K562 (cell line): ENCODE data around the gene MARCKSL1. TPM values are rescaled to one million over a fixed set of nuclear protein-coding genes. Genes with fewer than 3 reads are reported as not detected.
A peak's percentile ranks its signal among the peaks of the same experiment; 100 is the strongest.

Experiments used
- BRD4 ChIP-seq: fragments of 200-600 bp; sonication (generic); IDR thresholded peaks from 2 replicates; pipeline ENCODE4 v1.6.1; 2017; ENCODE audit warnings: inconsistent platforms
- DPF2 ChIP-seq: fragments of 450-650 bp; IDR thresholded peaks from 2 replicates; pipeline ENCODE4 v1.6.1; 2016
- FOXP1 ChIP-seq: sonication (generic); formaldehyde crosslinking; IDR thresholded peaks from 2 replicates; pipeline ENCODE4 v1.8.0; 2022; ENCODE audit warnings: mild to moderate bottlenecking, missing genetic modification reagents
- HMG20A ChIP-seq: fragments of 450-650 bp; formaldehyde crosslinking; conservative IDR thresholded peaks from 2 replicates; pipeline ENCODE4 v1.4.0; 2020; ENCODE audit warnings: mild to moderate bottlenecking, mixed read lengths
- JUND ChIP-seq, 2 experiments: IDR thresholded peaks; 2 replicates in 1 of 2; 3 replicates in 1 of 2; pipeline ENCODE4 v1.6.1; 2011; ENCODE audit warnings: borderline replicate concordance in 2 of 2, low read depth in 2 of 2, low read length in 2 of 2, improper control_type of control experiment in 1 of 2, missing biosample characterization in 1 of 2, missing genetic modification characterization in 1 of 2, missing genetic modification reagents in 1 of 2
- KAT8 ChIP-seq: fragments of 450-650 bp; IDR thresholded peaks from 2 replicates; pipeline ENCODE4 v1.6.1; 2016; ENCODE audit warnings: low read depth, mild to moderate bottlenecking
- KLF1 ChIP-seq: fragments of 450-650 bp; IDR thresholded peaks from 2 replicates; pipeline ENCODE4 v1.6.1; 2016; ENCODE audit warnings: missing genetic modification characterization, missing compliant biosample characterization
- LCOR ChIP-seq: sonication (generic); formaldehyde crosslinking; IDR thresholded peaks from 2 replicates; pipeline ENCODE4 v1.8.0; 2022; ENCODE audit warnings: mild to moderate bottlenecking, missing genetic modification reagents
- MAZ ChIP-seq, 2 experiments: fragments of 450-650 bp in 1 of 2; sonication (generic) in 1 of 2; formaldehyde crosslinking; IDR thresholded peaks in 1 of 2; conservative IDR thresholded peaks in 1 of 2; 2 replicates each; pipeline versions ENCODE4 v1.4.0 to v1.5.0; 2020; ENCODE audit warnings: mild to moderate bottlenecking in 1 of 2, missing genetic modification reagents in 1 of 2
- PRMT5 ChIP-seq: sonication (generic); formaldehyde crosslinking; IDR thresholded peaks from 2 replicates; pipeline ENCODE4 v1.5.0; 2020; ENCODE audit warnings: missing genetic modification reagents
- RAD21 ChIP-seq, 2 experiments: fragments of 250-450 bp in 1 of 2; fragments of 450-650 bp in 1 of 2; sonication (Bioruptor Pico) in 1 of 2; formaldehyde crosslinking in 1 of 2; IDR thresholded peaks in 1 of 2; conservative IDR thresholded peaks in 1 of 2; 2 replicates each; pipeline versions ENCODE4 v1.4.0 to v1.8.0; 2020 to 2022; ENCODE audit warnings: mild to moderate bottlenecking in 2 of 2, moderate library complexity in 1 of 2
- RCOR1 ChIP-seq, 2 experiments: IDR thresholded peaks; 2 replicates each; pipeline ENCODE4 v1.6.1; 2012; ENCODE audit warnings: low read depth in 2 of 2, low read length in 2 of 2, borderline replicate concordance in 1 of 2, improper control_type of control experiment in 1 of 2
- RNF2 ChIP-seq: sonication (generic); IDR thresholded peaks from 2 replicates; pipeline ENCODE4 v1.6.1; 2016
- SMARCC2 ChIP-seq: fragments of 450-650 bp; IDR thresholded peaks from 2 replicates; pipeline ENCODE4 v1.6.1; 2017; ENCODE audit warnings: antibody characterized with exemption, moderate library complexity, mild to moderate bottlenecking, low read depth
- SMC3 ChIP-seq: conservative IDR thresholded peaks from 2 replicates; pipeline ENCODE4 v1.6.1; 2011; ENCODE audit warnings: low read depth, low read length, improper control_type of control experiment; ENCODE audit not compliant: insufficient read depth
- TARDBP ChIP-seq: fragments of 450-650 bp; IDR thresholded peaks from 2 replicates; pipeline ENCODE4 v1.6.1; 2016
- ZBTB7A ChIP-seq: IDR thresholded peaks from 2 replicates; pipeline ENCODE4 v1.6.1; 2011; ENCODE audit warnings: low read depth, mild to moderate bottlenecking, low read length, moderate library complexity, borderline replicate concordance; ENCODE audit not compliant: control insufficient read depth
- ZNF143 ChIP-seq: sonication (generic); formaldehyde crosslinking; IDR thresholded peaks from 2 replicates; pipeline ENCODE4 v1.9.0; 2022; ENCODE audit warnings: mild to moderate bottlenecking, missing genetic modification reagents
- ZNF197 ChIP-seq: fragments of 200-800 bp; sonication (Bioruptor generic); IDR thresholded peaks from 2 replicates; pipeline ENCODE4 v1.6.1; 2016; ENCODE audit warnings: low read depth, missing genetic modification characterization, missing compliant biosample characterization
- ZNF324 ChIP-seq: fragments of 250-450 bp; sonication (Bioruptor Pico); IDR thresholded peaks from 2 replicates; pipeline ENCODE4 v1.4.0; 2020; ENCODE audit warnings: mild to moderate bottlenecking
- polyA plus RNA-seq, 8 experiments: library from polyadenylated mRNA; depleted of rRNA in 4 of 8; stranded (reverse) in 5 of 8; unstranded in 3 of 8; fragments of >200 nt; fragmentation: Nextera tagmentation in 2 of 8; fragmentation: Illumina TruSeq in 1 of 8; extraction: Ambion mirVana in 2 of 8; extraction: Trizol in 1 of 8; gene quantifications; 2 replicates each; pipeline versions ENCODE4 v1.2.1 to v1.2.3, GENCODE V29; 2011 to 2014; ENCODE audit warnings: inconsistent platforms in 1 of 8, missing spikeins in 1 of 8
- total RNA-seq, 7 experiments: library from RNA; depleted of rRNA in 6 of 7; stranded (reverse); fragments of >200 nt in 6 of 7; fragmentation: Illumina TruSeq in 2 of 7; extraction: Trizol in 2 of 7; gene quantifications; 2 replicates each; pipeline versions ENCODE4 v1.2.1 to v1.2.3, GENCODE V29; 2011 to 2021; ENCODE audit warnings: low replicate concordance in 1 of 7
- TF ChIP-seq, protein P1 (sequence below): fragments of 450-650 bp; IDR thresholded peaks from 2 replicates; pipeline ENCODE4 v1.6.1; 2016; ENCODE audit warnings: low read depth, mild to moderate bottlenecking, moderate library complexity
- TF ChIP-seq, protein P2 (sequence below), 3 experiments: fragments of 200-800 bp in 1 of 3; fragments of 250-450 bp in 1 of 3; fragments of 450-650 bp in 1 of 3; sonication (Bioruptor Pico) in 1 of 3; sonication (Bioruptor generic) in 1 of 3; formaldehyde crosslinking in 1 of 3; IDR thresholded peaks; 2 replicates each; pipeline versions ENCODE4 v1.6.1 to v1.8.0; 2016 to 2022; ENCODE audit warnings: mild to moderate bottlenecking in 2 of 3, missing genetic modification characterization in 2 of 3, missing compliant biosample characterization in 1 of 3, moderate library complexity in 1 of 3

The MARCKSL1 gene
- total and polyA plus RNA-seq, 9 of the 15 experiments (the other 6 are each of a cell fraction or from before 2014, with no cell fraction given), result 14.7 to 325 (median 155) TPM

DNA sequence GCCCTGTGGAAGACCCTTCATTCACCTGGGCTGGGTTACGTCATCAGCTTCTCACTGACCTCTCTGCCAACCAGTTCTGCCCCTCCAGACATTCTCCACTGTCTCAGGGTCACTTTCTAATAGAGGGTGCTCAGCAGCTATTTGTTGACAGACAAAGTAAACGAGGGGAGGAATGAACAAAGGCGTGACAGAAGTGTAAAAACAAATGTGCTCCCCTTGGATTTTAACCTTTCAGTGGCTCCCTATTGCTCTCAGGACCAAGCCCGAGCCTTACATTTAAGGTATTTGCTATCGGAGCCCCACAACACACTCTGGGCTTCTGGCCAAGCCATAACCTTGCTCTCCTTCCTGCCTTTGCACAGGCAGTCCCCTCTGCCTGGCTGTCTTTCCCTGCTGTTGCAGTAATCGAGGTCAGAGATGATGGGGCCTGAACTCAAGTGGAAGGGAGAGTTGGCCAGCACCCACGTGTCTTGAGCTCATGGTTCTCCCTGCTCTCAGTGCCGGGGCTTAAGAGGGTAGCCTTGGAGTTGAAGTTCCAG lies 9.3 kb upstream of the MARCKSL1 start (continued):
- TF ChIP-seq JUND (IDR thresholded peaks at IDR 0.05; ENCODE audit: borderline replicate concordance, low read depth, low read length), result no peak
- TF ChIP-seq JUND (tag; IDR thresholded peaks at IDR 0.05; ENCODE audit: borderline replicate concordance, low read depth, low read length), result peak; percentile 21; the same call in 1 of the 3 replicates
- no peak for TF ChIP-seq ZNF197 (CRISPR knock-in tag)
- no peak for TF ChIP-seq LCOR (CRISPR knock-in tag)
- no peak for TF ChIP-seq KAT8
- TF ChIP-seq ZNF143, result no peak
- TF ChIP-seq ZBTB7A, result no peak
- TF ChIP-seq, protein P1, sequence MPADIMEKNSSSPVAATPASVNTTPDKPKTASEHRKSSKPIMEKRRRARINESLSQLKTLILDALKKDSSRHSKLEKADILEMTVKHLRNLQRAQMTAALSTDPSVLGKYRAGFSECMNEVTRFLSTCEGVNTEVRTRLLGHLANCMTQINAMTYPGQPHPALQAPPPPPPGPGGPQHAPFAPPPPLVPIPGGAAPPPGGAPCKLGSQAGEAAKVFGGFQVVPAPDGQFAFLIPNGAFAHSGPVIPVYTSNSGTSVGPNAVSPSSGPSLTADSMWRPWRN, result no peak
- no peak for TF ChIP-seq KLF1
- TF ChIP-seq SMARCC2, result no peak
- 0 out of 2 replicates have a peak, but pooled peaks have one; percentile 16 for TF ChIP-seq TARDBP
- TF ChIP-seq, protein P2, sequence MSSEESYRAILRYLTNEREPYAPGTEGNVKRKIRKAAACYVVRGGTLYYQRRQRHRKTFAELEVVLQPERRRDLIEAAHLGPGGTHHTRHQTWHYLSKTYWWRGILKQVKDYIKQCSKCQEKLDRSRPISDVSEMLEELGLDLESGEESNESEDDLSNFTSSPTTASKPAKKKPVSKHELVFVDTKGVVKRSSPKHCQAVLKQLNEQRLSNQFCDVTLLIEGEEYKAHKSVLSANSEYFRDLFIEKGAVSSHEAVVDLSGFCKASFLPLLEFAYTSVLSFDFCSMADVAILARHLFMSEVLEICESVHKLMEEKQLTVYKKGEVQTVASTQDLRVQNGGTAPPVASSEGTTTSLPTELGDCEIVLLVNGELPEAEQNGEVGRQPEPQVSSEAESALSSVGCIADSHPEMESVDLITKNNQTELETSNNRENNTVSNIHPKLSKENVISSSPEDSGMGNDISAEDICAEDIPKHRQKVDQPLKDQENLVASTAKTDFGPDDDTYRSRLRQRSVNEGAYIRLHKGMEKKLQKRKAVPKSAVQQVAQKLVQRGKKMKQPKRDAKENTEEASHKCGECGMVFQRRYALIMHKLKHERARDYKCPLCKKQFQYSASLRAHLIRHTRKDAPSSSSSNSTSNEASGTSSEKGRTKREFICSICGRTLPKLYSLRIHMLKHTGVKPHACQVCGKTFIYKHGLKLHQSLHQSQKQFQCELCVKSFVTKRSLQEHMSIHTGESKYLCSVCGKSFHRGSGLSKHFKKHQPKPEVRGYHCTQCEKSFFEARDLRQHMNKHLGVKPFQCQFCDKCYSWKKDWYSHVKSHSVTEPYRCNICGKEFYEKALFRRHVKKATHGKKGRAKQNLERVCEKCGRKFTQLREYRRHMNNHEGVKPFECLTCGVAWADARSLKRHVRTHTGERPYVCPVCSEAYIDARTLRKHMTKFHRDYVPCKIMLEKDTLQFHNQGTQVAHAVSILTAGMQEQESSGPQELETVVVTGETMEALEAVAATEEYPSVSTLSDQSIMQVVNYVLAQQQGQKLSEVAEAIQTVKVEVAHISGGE (CRISPR knock-in tag; IDR thresholded peaks at IDR 0.05), result 0 out of 6 replicates have a peak, but pooled peaks of 1 of the 3 experiments have one; percentile 54
- TF ChIP-seq HMG20A (CRISPR knock-in tag), result no peak
- TF ChIP-seq RCOR1 (IDR thresholded peaks at IDR 0.05; ENCODE audit: borderline replicate concordance in 1 of 2, low read depth in 2 of 2, low read length in 2 of 2), result no peak; a peak in 1 of 4 replicates
- no peak for TF ChIP-seq PRMT5 (CRISPR knock-in tag)
- no peak for TF ChIP-seq FOXP1 (CRISPR knock-in tag)
- no peak for TF ChIP-seq ZNF324 (CRISPR knock-in tag)
- peak; percentile 57 for TF ChIP-seq DPF2
- TF ChIP-seq SMC3, result no peak
- TF ChIP-seq MAZ (CRISPR knock-in tag; conservative IDR thresholded peaks at IDR 0.05 in 1 of 2, IDR thresholded peaks at IDR 0.05 in 1 of 2), result peak in 1 of 2 experiments; percentile 21; a peak in 1 of 4 replicates
- no peak for TF ChIP-seq RNF2
- no peak for TF ChIP-seq BRD4
- TF ChIP-seq RAD21 (CRISPR knock-in tag; conservative IDR thresholded peaks at IDR 0.05 in 1 of 2, IDR thresholded peaks at IDR 0.05 in 1 of 2), result 0 out of 4 replicates have a peak, but pooled peaks of 1 of the 2 experiments have one; percentile 17
